ENCODE results near the gene LACC1. TPM values are rescaled to one million over a fixed set of nuclear protein-coding genes. Genes with fewer than 3 reads are reported as not detected.

Gene LACC1
- total RNA-seq, 1 donor from 2014 or later: 1.7 TPM

DNA sequence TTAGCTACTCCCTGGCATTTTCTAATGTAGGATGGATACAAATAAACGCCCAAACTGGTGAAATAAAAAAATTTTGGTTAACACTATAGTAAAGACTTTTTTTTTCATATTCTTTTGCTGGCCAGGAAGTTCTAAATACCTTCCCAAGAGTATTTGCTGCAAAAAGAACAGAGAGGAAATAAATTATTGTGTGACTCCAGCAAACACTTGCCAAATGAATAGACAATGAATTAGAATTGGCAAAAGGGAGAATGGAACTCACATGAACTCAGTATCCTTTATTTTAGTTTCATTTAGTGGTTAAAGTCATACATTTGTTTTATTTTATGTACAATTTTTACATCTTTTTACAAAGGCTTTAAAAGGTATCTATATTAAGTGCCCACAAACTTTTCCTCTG, 58.1 kb downstream of the LACC1 start:
- no peak overlapping the region for H3K27ac Mint-ChIP-seq (ENCODE audit: unreplicated experiment)
- no peak for DNase-seq
- no peak overlapping the region for H3K4me3 Mint-ChIP-seq (ENCODE audit: unreplicated experiment)
- no peaks in the 10 kb centered on the region for H3K4me1 Mint-ChIP-seq (ENCODE audit: low read depth, unreplicated experiment)
- no peaks in the 10 kb centered on the region for H3K9me3 Mint-ChIP-seq (ENCODE audit: unreplicated experiment)
- peaks cover 2% of the 10 kb centered on the region for H3K27me3 Mint-ChIP-seq (ENCODE audit: unreplicated experiment)
- no peak for TF ChIP-seq CTCF (IDR thresholded peaks at IDR 0.05; ENCODE audit: partially characterized antibody, unreplicated experiment)
- H3K36me3 Mint-ChIP-seq (ENCODE audit: unreplicated experiment): no peaks in the 10 kb centered on the region

GRCh38 chr13:43938449-43938848, 58.7 kb downstream of the LACC1 start:
- no peak overlapping the region for H3K4me3 Mint-ChIP-seq (ENCODE audit: unreplicated experiment)
- DNase-seq: no peak
- no peak for TF ChIP-seq CTCF (IDR thresholded peaks at IDR 0.05; ENCODE audit: partially characterized antibody, unreplicated experiment)
- H3K4me1 Mint-ChIP-seq (ENCODE audit: low read depth, unreplicated experiment): no peaks in the 10 kb centered on the region
- no peaks in the 10 kb centered on the region for H3K9me3 Mint-ChIP-seq (ENCODE audit: unreplicated experiment)
- H3K27me3 Mint-ChIP-seq (ENCODE audit: unreplicated experiment): peaks cover 4% of the 10 kb centered on the region
- no peak overlapping the region for H3K27ac Mint-ChIP-seq (ENCODE audit: unreplicated experiment)
- no peaks in the 10 kb centered on the region for H3K36me3 Mint-ChIP-seq (ENCODE audit: unreplicated experiment)

DNA sequence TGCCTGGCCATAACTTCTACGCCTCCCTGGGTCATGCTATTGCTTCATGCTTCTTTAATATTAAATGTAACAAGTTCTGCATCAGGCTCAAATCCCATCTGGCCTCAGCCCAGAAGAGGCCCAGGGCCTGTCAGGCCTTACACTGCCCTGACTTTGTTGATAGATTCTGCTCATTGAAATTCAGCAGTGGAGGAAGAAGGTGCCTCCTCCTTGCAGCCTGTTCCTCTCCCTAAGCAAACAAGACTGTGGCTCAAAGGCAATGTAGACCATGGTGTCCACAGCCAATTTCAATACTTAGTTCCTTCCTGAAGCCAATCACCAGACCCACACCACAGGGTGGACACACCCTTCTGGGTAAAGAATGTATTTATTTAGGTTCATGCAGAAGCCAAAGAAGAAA, 59.4 kb downstream of the LACC1 start:
- Mint-ChIP-seq H3K4me3 (ENCODE audit: unreplicated experiment) (no peak overlapping the region), H3K27ac (ENCODE audit: unreplicated experiment) (no peak overlapping the region), H3K4me1 (ENCODE audit: low read depth, unreplicated experiment) (no peaks in the 10 kb centered on the region), H3K27me3 (ENCODE audit: unreplicated experiment) (peaks cover 4% of the 10 kb centered on the region), H3K36me3 (ENCODE audit: unreplicated experiment) (no peaks in the 10 kb centered on the region), H3K9me3 (ENCODE audit: unreplicated experiment) (no peaks in the 10 kb centered on the region)
- DNase-seq: no peak
- no peak for TF ChIP-seq CTCF (IDR thresholded peaks at IDR 0.05; ENCODE audit: partially characterized antibody, unreplicated experiment)

GRCh38 chr13:43942286-43942685, 62.6 kb downstream of the LACC1 start:
- Mint-ChIP-seq H3K9me3 (ENCODE audit: unreplicated experiment) (no peaks in the 10 kb centered on the region), H3K4me3 (ENCODE audit: unreplicated experiment) (no peak overlapping the region), H3K4me1 (ENCODE audit: low read depth, unreplicated experiment) (no peaks in the 10 kb centered on the region), H3K36me3 (ENCODE audit: unreplicated experiment) (no peaks in the 10 kb centered on the region), H3K27ac (ENCODE audit: unreplicated experiment) (no peak overlapping the region), H3K27me3 (ENCODE audit: unreplicated experiment) (peaks cover 6% of the 10 kb centered on the region)
- no peak for TF ChIP-seq CTCF (IDR thresholded peaks at IDR 0.05; ENCODE audit: partially characterized antibody, unreplicated experiment)
- DNase-seq: no peak

Other genes starting within 250 kb of the LACC1 start
- 8.7 TPM for gene ENOX1, start 92.9 kb upstream of the LACC1 start, total RNA-seq (ENCODE audit: unreplicated experiment)
- gene CCDC122, start 164 bp upstream of the LACC1 start, total RNA-seq (ENCODE audit: unreplicated experiment): 5.3 TPM

All from glutamatergic neuron (in vitro differentiated cells).